ENCODE data around the gene MED26.

GRCh38 chr19:16659464-16659831, 31.4 kb upstream of the MED26 start:
- TF ChIP-seq CTCF (IDR thresholded peaks at IDR 0.05) (no peak), POLR2A (IDR thresholded peaks at IDR 0.05) (no peak), POLR2AphosphoS5 (IDR thresholded peaks at IDR 0.05) (no peak)
